Purkinje cell (primary cell): ENCODE measurements around the gene NOTCH1. TPM values are rescaled to one million over a fixed set of nuclear protein-coding genes. Genes with fewer than 3 reads are reported as not detected.

Experiments
- polyA plus RNA-seq: library from polyadenylated mRNA; unstranded; fragments of >200 nt; fragmentation: Nextera tagmentation; gene quantifications from 2 replicates; pipeline ENCODE4 v1.2.1, GENCODE V29; 2014

The NOTCH1 gene
- 0.03 and 0.08 TPM in 2 replicates for polyA plus RNA-seq

GRCh38 chr9:136545965-136546696 lies at the start of gene NOTCH1:
Gene NOTCH1, minus strand, starts transcription at chr9:136546048. Its CDS starts 262 bp downstream, at chr9:136545786.

GRCh38 chr9:136482793-136483588 lies 62.9 kb downstream of the NOTCH1 start, which contains the start of gene SEC16A:
Gene SEC16A, minus strand, starts transcription at chr9:136483040. Its CDS starts 5,425 bp downstream, at chr9:136477615.

Other genes starting within 250 kb of the NOTCH1 start
- not detected in 2 replicates for gene CCDC187, start 242.0 kb downstream of the NOTCH1 start, polyA plus RNA-seq
- gene GPSM1, start 218.5 kb downstream of the NOTCH1 start, polyA plus RNA-seq, result 1.1 TPM in 1 of 2 replicates, not detected in the other
- 0.62 and 1.5 TPM in 2 replicates for gene DNLZ, start 182.3 kb downstream of the NOTCH1 start, polyA plus RNA-seq
- not detected in 2 replicates for gene CARD9, start 172.4 kb downstream of the NOTCH1 start, polyA plus RNA-seq
- 0.55 and 0.71 TPM in 2 replicates for gene SNAPC4, start 145.9 kb downstream of the NOTCH1 start, polyA plus RNA-seq
- gene ENTR1, start 135.4 kb downstream of the NOTCH1 start, polyA plus RNA-seq, result 0.69 and 3.4 TPM in 2 replicates
- gene PMPCA, start 135.4 kb downstream of the NOTCH1 start, polyA plus RNA-seq, result 7.9 and 11.1 TPM in 2 replicates
- gene INPP5E, start 106.2 kb downstream of the NOTCH1 start, polyA plus RNA-seq, result 0.38 and 1.9 TPM in 2 replicates
- 8.1 and 10.7 TPM in 2 replicates for gene SEC16A, start 63.0 kb downstream of the NOTCH1 start, polyA plus RNA-seq
- gene EGFL7, start 116.9 kb upstream of the NOTCH1 start, polyA plus RNA-seq, result 6.2 TPM in 1 of 2 replicates, not detected in the other
- not detected in 2 replicates for gene AGPAT2, start 141.4 kb upstream of the NOTCH1 start, polyA plus RNA-seq
- gene DIPK1B, start 166.5 kb upstream of the NOTCH1 start, polyA plus RNA-seq, result 9.0 and 15.5 TPM in 2 replicates
- not detected in 2 replicates for gene LCN10, start 196.9 kb upstream of the NOTCH1 start, polyA plus RNA-seq
- not detected in 2 replicates for gene LCN6, start 202.5 kb upstream of the NOTCH1 start, polyA plus RNA-seq
- gene LCN8, start 212.2 kb upstream of the NOTCH1 start, polyA plus RNA-seq, result 1.1 TPM in 1 of 2 replicates, not detected in the other
- gene LCN15, start 218.5 kb upstream of the NOTCH1 start, polyA plus RNA-seq, result not detected in 2 replicates
- gene TMEM141, start 245.3 kb upstream of the NOTCH1 start, polyA plus RNA-seq, result 91.0 and 93.8 TPM in 2 replicates